Gastroesophageal sphincter (tissue), 3 donors: ENCODE results near the gene FBXL17.

ENCODE experiments used
- CTCF ChIP-seq, 4 experiments: fragments of 200-600 bp in 2 of 4; fragments of 450-650 bp in 2 of 4; sonication (generic) in 1 of 4; IDR thresholded peaks; one replicate each; pipeline ENCODE4 v1.5.1; 2017 to 2019; ENCODE audit warnings: antibody characterized with exemption in 4 of 4, mild to moderate bottlenecking in 2 of 4, moderate library complexity in 2 of 4
- POLR2A ChIP-seq, 2 donors: fragments of 450-650 bp; IDR thresholded peaks; one replicate each; pipeline ENCODE4 v1.6.1; 2017; ENCODE audit warnings: antibody characterized with exemption in 2 of 2, mild to moderate bottlenecking in 2 of 2, moderate library complexity in 1 of 2
- POLR2AphosphoS5 ChIP-seq: sonication (generic); formaldehyde crosslinking; IDR thresholded peaks from one replicate; pipeline ENCODE4 v1.6.1; 2017; ENCODE audit warnings: antibody characterized with exemption

- no peak for TF ChIP-seq CTCF (IDR thresholded peaks at IDR 0.05)
- TF ChIP-seq POLR2AphosphoS5 = no peak
- TF ChIP-seq POLR2A (IDR thresholded peaks at IDR 0.05) = no peak
Measured at GRCh38 chr5:108303086-108303485, 78.8 kb downstream of the FBXL17 start.
